HuH-7 (cell line): Measurements from ENCODE around the gene SRA1.

Experiments used
- DNase-seq: peaks from one replicate; pipeline ENCODE4 v3.0.0; 2011; ENCODE audit warnings: low spot score

The SRA1 gene

DNA sequence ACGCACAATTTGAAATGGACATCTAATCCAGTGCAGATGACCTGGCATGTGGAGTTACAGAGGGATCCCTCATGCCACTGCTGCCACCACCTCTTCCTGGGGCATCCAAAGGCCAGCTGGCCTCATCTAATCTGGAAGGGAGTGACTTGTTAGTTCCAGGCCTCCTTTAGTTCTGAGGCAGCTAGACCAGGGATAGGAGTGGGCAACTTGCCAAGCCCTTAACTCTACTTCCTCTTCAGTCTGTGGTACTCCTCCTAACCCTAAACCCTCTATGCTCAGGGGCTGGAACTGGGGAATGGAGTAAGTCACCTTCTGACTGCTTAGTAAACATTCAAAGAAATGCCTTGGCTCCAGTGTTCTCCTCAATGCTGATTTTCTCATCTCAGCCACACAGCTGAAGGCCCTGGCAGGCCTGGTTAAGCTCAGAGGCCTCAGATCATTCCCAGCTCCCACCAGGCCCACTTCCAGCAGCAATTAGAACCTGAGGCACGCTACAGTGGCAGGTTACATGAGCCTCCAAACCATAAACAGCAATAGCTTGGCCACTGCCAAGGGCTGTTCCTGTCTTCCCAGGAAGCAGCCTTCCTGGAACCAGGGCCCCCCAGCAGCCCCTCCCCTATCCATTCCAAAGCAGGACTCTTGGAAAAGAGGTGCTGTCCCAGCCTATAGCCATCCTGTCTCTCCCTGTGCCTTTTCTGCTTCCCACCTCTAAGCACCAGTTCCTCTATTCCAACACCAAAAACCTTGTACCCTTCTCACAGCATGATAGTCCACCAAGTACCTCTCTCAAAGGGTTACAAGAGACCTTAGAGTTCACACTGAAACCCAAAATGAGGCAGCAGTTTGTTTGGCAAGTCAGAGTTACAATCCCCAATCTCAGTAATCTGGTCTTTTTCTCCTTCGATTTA, 7.8 kb downstream of the SRA1 start:
- no peak for DNase-seq

GRCh38 chr5:140548791-140549190, 8.5 kb downstream of the SRA1 start:
- no peak for DNase-seq

DNA sequence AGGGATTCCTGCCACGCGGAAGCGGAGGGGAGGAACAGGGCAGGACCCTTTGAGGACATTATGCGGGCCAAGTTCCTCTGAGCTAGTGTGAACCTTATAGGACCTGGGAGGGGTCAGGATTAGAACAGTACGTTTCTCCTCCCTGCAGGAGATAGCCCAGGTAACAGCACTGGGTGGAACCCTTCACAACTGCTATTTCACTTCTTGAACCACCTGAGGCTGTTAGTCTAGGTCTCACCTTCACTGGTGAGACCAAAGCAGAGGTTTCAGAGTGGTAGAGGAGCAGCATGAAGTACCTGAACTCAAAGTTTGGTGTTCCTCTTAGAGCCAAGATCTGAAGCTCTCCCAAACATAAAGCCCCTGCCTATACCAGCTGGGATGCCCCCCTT, 9.0 kb downstream of the SRA1 start:
- DNase-seq: no peak

GRCh38 chr5:140547508-140548299, 9.6 kb downstream of the SRA1 start, which contains the start of gene EIF4EBP3:
TSS of gene EIF4EBP3 (plus strand) at chr5:140547662. CDS start at chr5:140547738, 76 bp downstream.
- peak; percentile 83 for DNase-seq

DNA sequence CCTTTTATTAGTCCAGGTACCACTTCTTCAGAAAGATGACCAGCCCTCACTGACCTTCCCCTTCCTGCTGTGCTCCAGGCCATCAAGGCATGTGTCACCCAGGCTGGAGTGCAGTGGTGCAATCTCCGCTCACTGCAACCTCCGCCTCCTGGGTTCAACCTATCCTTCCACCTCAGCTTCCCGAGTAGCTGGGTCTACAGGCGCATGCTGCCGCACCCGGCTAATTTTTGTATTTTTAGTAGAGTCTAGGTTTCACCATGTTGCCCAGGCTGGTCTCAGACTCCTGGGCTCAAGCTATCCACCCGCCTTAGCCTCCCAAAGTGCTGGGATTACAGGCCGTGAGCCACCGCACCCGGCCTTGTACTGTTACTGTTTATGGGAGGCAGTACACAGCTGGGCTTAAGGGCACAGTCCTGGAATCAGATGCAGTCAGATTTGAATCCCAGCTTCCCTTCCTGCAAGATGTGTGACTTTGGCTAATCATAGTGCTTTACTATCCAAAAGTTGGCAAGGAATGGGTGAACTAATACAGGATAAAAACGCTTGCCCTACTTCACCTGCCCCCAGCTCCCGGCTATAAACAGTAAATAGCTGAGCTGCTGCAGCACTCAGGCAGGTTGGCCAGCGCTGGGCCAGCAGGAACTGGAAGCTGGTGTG, 10.3 kb downstream of the SRA1 start:
- DNase-seq: no peak

- DNase-seq: no peak
These were observed 11.7 kb downstream of the SRA1 start for GRCh38 chr5:140545606-140546005.

GRCh38 chr5:140544986-140545385, 12.3 kb downstream of the SRA1 start:
- no peak for DNase-seq

DNA sequence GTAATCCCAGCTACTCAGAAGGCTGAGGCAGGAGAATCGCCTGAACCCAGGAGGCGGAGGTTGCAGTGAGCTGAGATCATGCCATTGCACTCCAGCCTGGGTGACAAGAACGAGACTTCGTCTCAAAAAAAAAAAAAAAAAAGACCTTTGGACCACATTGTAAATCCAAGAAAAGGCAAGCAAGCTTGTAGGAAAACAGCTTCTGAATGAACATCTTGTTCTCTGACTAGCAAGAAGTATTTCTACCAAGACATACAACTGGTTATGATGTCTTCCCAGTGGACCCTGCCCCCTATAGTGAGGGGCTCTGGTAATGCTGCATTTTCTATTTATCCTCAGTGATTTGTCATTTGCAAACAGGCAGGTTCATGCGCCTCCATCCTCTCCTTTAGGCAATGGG, 14.3 kb downstream of the SRA1 start:
- DNase-seq: no peak

DNA sequence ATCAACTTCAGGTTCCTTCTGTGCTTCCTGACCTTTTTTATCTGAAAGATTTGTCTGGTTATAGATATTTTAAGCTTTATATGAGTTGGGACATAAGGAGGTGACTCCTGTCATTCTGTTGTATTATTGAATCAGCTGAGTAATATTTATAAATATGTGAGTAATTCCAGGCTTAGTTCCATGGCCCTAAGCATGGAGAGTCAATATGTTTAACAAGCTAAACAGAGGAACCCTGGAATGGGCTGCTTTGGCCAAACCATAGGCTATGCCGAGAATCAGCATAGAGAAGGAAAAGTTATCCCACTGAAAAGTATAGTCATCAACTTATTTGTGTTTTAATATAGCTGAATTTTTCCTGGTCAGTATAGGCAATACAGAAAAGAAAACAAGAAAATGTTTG, 17.0 kb downstream of the SRA1 start:
- no peak for DNase-seq

DNA sequence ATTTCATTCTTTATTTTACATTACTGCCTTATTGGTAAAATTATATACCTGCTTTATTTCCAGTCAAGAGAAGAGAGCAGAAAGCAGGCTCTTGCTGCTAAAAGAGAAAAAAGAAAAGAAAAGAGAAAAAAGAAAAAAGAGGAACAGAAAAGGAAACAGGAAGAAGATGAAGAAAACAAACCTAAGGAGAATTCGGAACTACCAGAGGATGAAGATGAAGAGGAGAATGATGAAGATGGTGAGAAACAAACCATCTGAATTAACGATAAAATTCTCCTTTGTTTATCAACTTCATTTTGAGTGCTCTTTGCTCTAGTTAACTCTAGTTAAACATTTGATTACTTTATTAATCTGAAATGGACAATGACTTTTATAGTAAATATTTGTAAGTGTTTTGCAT, 33.3 kb downstream of the SRA1 start:
- DNase-seq: no peak

- DNase-seq: no peak
These were observed 44.1 kb downstream of the SRA1 start for GRCh38 chr5:140513124-140513523.

DNA sequence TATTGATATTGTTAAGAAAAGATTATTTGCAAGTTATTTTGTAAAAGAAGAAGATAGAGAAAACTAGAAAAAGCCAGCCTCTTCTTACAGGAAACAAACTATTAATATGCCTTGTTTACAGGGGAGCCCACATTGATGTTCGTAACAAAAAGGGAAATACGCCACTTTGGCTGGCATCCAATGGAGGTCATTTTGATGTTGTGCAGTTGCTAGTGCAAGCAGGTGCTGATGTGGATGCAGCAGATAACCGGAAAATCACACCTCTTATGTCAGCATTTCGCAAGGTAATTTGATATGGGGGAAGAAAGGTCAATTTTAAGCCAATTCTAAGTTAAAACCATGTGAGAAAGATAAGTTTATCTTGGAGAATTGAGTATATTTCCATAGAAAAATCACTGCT, 47.4 kb downstream of the SRA1 start:
- no peak for DNase-seq

- DNase-seq: no peak
These were observed 54.4 kb downstream of the SRA1 start for GRCh38 chr5:140502834-140503233.
